Activated naive CD8-positive, alpha-beta T cell treated with anti-CD3 and anti-CD28 coated beads, Interleukin-2, amount 10 ng/mL, durations not matched to agents 7 days and 5 days (primary cell): ENCODE data around the gene DEXI. TPM values are rescaled to one million over a fixed set of nuclear protein-coding genes. Genes with fewer than 3 reads are reported as not detected.

Source experiments
- ATAC-seq: fragments of 150-1000 bp; cut with Tn5 transposase; one replicate; pipeline ENCODE4 v1.10.0; 2021; ENCODE audit warnings: low read depth, moderate library complexity
- POLR2A ChIA-PET: fragments of 350-600 bp; sonication (Branson Sonifier 250); formaldehyde crosslinking; loops from one replicate; lab custom pipeline; 2021; ENCODE audit warnings: antibody characterized with exemption; lab: Charles Lee
- DNase-seq: peaks from one replicate; pipeline ENCODE4 v3.0.0; 2021
- H3K27ac Mint-ChIP-seq: one replicate; pipeline ENCODE4 v1.8.0; 2022; ENCODE audit warnings: mild to moderate bottlenecking, mixed read lengths
- H3K27me3 Mint-ChIP-seq: one replicate; pipeline ENCODE4 v1.8.0; 2022; ENCODE audit warnings: mild to moderate bottlenecking, moderate library complexity, mixed read lengths
- H3K36me3 Mint-ChIP-seq: one replicate; pipeline ENCODE4 v1.8.0; 2021; ENCODE audit warnings: mild to moderate bottlenecking, mixed read lengths
- H3K4me1 Mint-ChIP-seq: one replicate; pipeline ENCODE4 v1.8.0; 2021; ENCODE audit warnings: mixed read lengths
- H3K4me3 Mint-ChIP-seq: one replicate; pipeline ENCODE4 v1.8.0; 2022; ENCODE audit warnings: mild to moderate bottlenecking, moderate library complexity, mixed read lengths
- H3K9me3 Mint-ChIP-seq: one replicate; pipeline ENCODE4 v1.8.0; 2021; ENCODE audit warnings: mixed read lengths
- total RNA-seq, 2 experiments: library from RNA; stranded (reverse); gene quantifications; one replicate each; pipeline ENCODE4 v1.2.3, GENCODE V29; 2021

The DEXI gene
- total RNA-seq, 2 experiments from 2014 or later = 31.4 to 32.3 TPM

GRCh38 chr16:10911267-10911666, 31.0 kb downstream of the DEXI start:
- H3K36me3 Mint-ChIP-seq = no peaks in the 10 kb centered on the region
- H3K27me3 Mint-ChIP-seq = no peaks in the 10 kb centered on the region
- ATAC-seq (no peak), DNase-seq (no peak)
- POLR2A ChIA-PET = no interaction called here
- H3K9me3 Mint-ChIP-seq = no peaks in the 10 kb centered on the region
- H3K4me3 Mint-ChIP-seq = no peak overlapping the region
- peaks cover 2% of the 10 kb centered on the region for H3K4me1 Mint-ChIP-seq
- no peak overlapping the region for H3K27ac Mint-ChIP-seq

- Mint-ChIP-seq H3K27me3 (no peaks in the 10 kb centered on the region), H3K36me3 (peaks cover 12% of the 10 kb centered on the region), H3K9me3 (no peaks in the 10 kb centered on the region), H3K4me1 (no peaks in the 10 kb centered on the region), H3K4me3 (no peak overlapping the region), H3K27ac (no peak overlapping the region)
- no peak for DNase-seq
- POLR2A ChIA-PET = no interaction called here
- no peak for ATAC-seq
These were observed 34.6 kb downstream of the DEXI start for GRCh38 chr16:10907757-10908045.

- Mint-ChIP-seq H3K27ac (no peak overlapping the region), H3K4me1 (no peaks in the 10 kb centered on the region), H3K9me3 (no peaks in the 10 kb centered on the region), H3K4me3 (no peak overlapping the region), H3K27me3 (no peaks in the 10 kb centered on the region), H3K36me3 (peaks cover 15% of the 10 kb centered on the region)
- no peak for DNase-seq
- POLR2A ChIA-PET = no interaction called here
- no peak for ATAC-seq
These were observed 35.1 kb downstream of the DEXI start for GRCh38 chr16:10906914-10907756.

GRCh38 chr16:10906482-10906881, 35.8 kb downstream of the DEXI start:
- H3K36me3 Mint-ChIP-seq = peaks cover 15% of the 10 kb centered on the region
- H3K4me1 Mint-ChIP-seq = no peaks in the 10 kb centered on the region
- H3K9me3 Mint-ChIP-seq = no peaks in the 10 kb centered on the region
- POLR2A ChIA-PET = no interaction called here
- DNase-seq = no peak
- H3K4me3 Mint-ChIP-seq = no peak overlapping the region
- H3K27ac Mint-ChIP-seq = no peak overlapping the region
- H3K27me3 Mint-ChIP-seq = no peaks in the 10 kb centered on the region
- no peak for ATAC-seq

GRCh38 chr16:10902999-10903398, 39.3 kb downstream of the DEXI start:
- Mint-ChIP-seq H3K36me3 (peaks cover 23% of the 10 kb centered on the region), H3K9me3 (no peaks in the 10 kb centered on the region), H3K4me1 (no peaks in the 10 kb centered on the region), H3K27me3 (no peaks in the 10 kb centered on the region), H3K4me3 (no peak overlapping the region), H3K27ac (no peak overlapping the region)
- DNase-seq (no peak), ATAC-seq (no peak)
- POLR2A ChIA-PET = interaction anchor here (0.7 kb wide), 1 partner anchor 1111 kb away, joined by 3 read pairs; no protein-coding TSS in a partner anchor

- peaks cover 2% of the 10 kb centered on the region for H3K27me3 Mint-ChIP-seq
- no peak for ATAC-seq
- H3K4me1 Mint-ChIP-seq = no peaks in the 10 kb centered on the region
- H3K27ac Mint-ChIP-seq = no peak overlapping the region
- H3K4me3 Mint-ChIP-seq = no peak overlapping the region
- H3K9me3 Mint-ChIP-seq = no peaks in the 10 kb centered on the region
- POLR2A ChIA-PET = no interaction called here
- no peak for DNase-seq
- H3K36me3 Mint-ChIP-seq = peaks cover 12% of the 10 kb centered on the region
These were observed 45.1 kb downstream of the DEXI start for GRCh38 chr16:10897134-10897533.

- H3K4me1 Mint-ChIP-seq = no peaks in the 10 kb centered on the region
- no peak overlapping the region for H3K27ac Mint-ChIP-seq
- no peak overlapping the region for H3K4me3 Mint-ChIP-seq
- POLR2A ChIA-PET = no interaction called here
- DNase-seq (no peak), ATAC-seq (no peak)
- H3K36me3 Mint-ChIP-seq = peaks cover 12% of the 10 kb centered on the region
- H3K27me3 Mint-ChIP-seq = peaks cover 2% of the 10 kb centered on the region
- H3K9me3 Mint-ChIP-seq = no peaks in the 10 kb centered on the region
These were observed 45.5 kb downstream of the DEXI start for GRCh38 chr16:10896723-10897122.

- H3K4me3 Mint-ChIP-seq = no peak overlapping the region
- no peaks in the 10 kb centered on the region for H3K4me1 Mint-ChIP-seq
- DNase-seq (no peak), ATAC-seq (no peak)
- H3K27ac Mint-ChIP-seq = no peak overlapping the region
- H3K27me3 Mint-ChIP-seq = peaks cover 2% of the 10 kb centered on the region
- POLR2A ChIA-PET = no interaction called here
- peaks cover 10% of the 10 kb centered on the region for H3K36me3 Mint-ChIP-seq
- H3K9me3 Mint-ChIP-seq = no peaks in the 10 kb centered on the region
These were observed 46.1 kb downstream of the DEXI start for GRCh38 chr16:10896165-10896564.

- peaks cover 8% of the 10 kb centered on the region for H3K36me3 Mint-ChIP-seq
- H3K4me1 Mint-ChIP-seq = no peaks in the 10 kb centered on the region
- peaks cover 4% of the 10 kb centered on the region for H3K27me3 Mint-ChIP-seq
- POLR2A ChIA-PET = no interaction called here
- H3K27ac Mint-ChIP-seq = no peak overlapping the region
- peak; percentile 76 for DNase-seq
- no peak overlapping the region for H3K4me3 Mint-ChIP-seq
- no peaks in the 10 kb centered on the region for H3K9me3 Mint-ChIP-seq
- no peak for ATAC-seq
These were observed 47.0 kb downstream of the DEXI start for GRCh38 chr16:10895053-10895946.

GRCh38 chr16:10892782-10893318, 49.4 kb downstream of the DEXI start:
- Mint-ChIP-seq H3K36me3 (peaks cover 2% of the 10 kb centered on the region), H3K27ac (no peak overlapping the region), H3K27me3 (peaks cover 14% of the 10 kb centered on the region), H3K4me1 (no peaks in the 10 kb centered on the region), H3K4me3 (no peak overlapping the region), H3K9me3 (no peaks in the 10 kb centered on the region)
- DNase-seq (no peak), ATAC-seq (no peak)
- POLR2A ChIA-PET = no interaction called here

GRCh38 chr16:10889855-10890254, 52.4 kb downstream of the DEXI start:
- H3K9me3 Mint-ChIP-seq = no peaks in the 10 kb centered on the region
- no peak overlapping the region for H3K27ac Mint-ChIP-seq
- no peaks in the 10 kb centered on the region for H3K36me3 Mint-ChIP-seq
- peaks cover 19% of the 10 kb centered on the region for H3K27me3 Mint-ChIP-seq
- H3K4me1 Mint-ChIP-seq = peaks cover 4% of the 10 kb centered on the region
- ATAC-seq (no peak), DNase-seq (no peak)
- POLR2A ChIA-PET = no interaction called here
- no peak overlapping the region for H3K4me3 Mint-ChIP-seq

- no peak overlapping the region for H3K27ac Mint-ChIP-seq
- peaks cover 6% of the 10 kb centered on the region for H3K4me1 Mint-ChIP-seq
- peaks cover 3% of the 10 kb centered on the region for H3K36me3 Mint-ChIP-seq
- DNase-seq (no peak), ATAC-seq (no peak)
- peaks cover 29% of the 10 kb centered on the region for H3K27me3 Mint-ChIP-seq
- H3K4me3 Mint-ChIP-seq = no peak overlapping the region
- POLR2A ChIA-PET = no interaction called here
- no peaks in the 10 kb centered on the region for H3K9me3 Mint-ChIP-seq
These were observed 53.8 kb downstream of the DEXI start for GRCh38 chr16:10888320-10888937.

GRCh38 chr16:10885246-10885645, 57.0 kb downstream of the DEXI start:
- Mint-ChIP-seq H3K27ac (no peak overlapping the region), H3K27me3 (peaks cover 29% of the 10 kb centered on the region), H3K4me3 (no peak overlapping the region)

More at GRCh38 chr16:10885246-10885645, 57.0 kb downstream of the DEXI start:
- Mint-ChIP-seq H3K36me3 (peaks cover 7% of the 10 kb centered on the region), H3K4me1 (peaks cover 22% of the 10 kb centered on the region), H3K9me3 (no peaks in the 10 kb centered on the region)
- DNase-seq (no peak), ATAC-seq (no peak)
- POLR2A ChIA-PET = no interaction called here
